HepG2 (cell line): Measurements from ENCODE around the gene SIX4. TPM values are rescaled to one million over a fixed set of nuclear protein-coding genes. Genes with fewer than 3 reads are reported as not detected.
A peak's percentile ranks its signal among the peaks of the same experiment; 100 is the strongest.

ENCODE experiments used
- ATF7-NPFF ChIP-seq: sonication (generic); formaldehyde crosslinking; IDR thresholded peaks from 2 replicates; pipeline ENCODE4 v1.8.1; 2023; ENCODE audit warnings: mild to moderate bottlenecking, low read depth, missing genetic modification reagents, moderate library complexity
- KAT7 ChIP-seq: IDR thresholded peaks from 2 replicates; pipeline ENCODE4 v1.6.1; 2018; ENCODE audit warnings: borderline replicate concordance, missing compliant biosample characterization
- KDM5B ChIP-seq: sonication (generic); formaldehyde crosslinking; IDR thresholded peaks from 2 replicates; pipeline ENCODE4 v1.4.0; 2020; ENCODE audit warnings: missing genetic modification reagents, mild to moderate bottlenecking, borderline replicate concordance
- MAFK ChIP-seq, 2 experiments: IDR thresholded peaks in 1 of 2; conservative IDR thresholded peaks in 1 of 2; 2 replicates each; pipeline ENCODE4 v1.6.1; 2011; ENCODE audit warnings: improper control_type of control experiment in 2 of 2, low read length in 2 of 2
- NCOR1 ChIP-seq: fragments of 200-600 bp; sonication (generic); IDR thresholded peaks from 2 replicates; pipeline ENCODE4 v1.7.0; 2017; ENCODE audit warnings: antibody characterized with exemption, low read length, borderline replicate concordance
- RBFOX2 ChIP-seq: fragments of 200-400 bp; formaldehyde crosslinking; IDR thresholded peaks from 2 replicates; pipeline ENCODE4 v1.6.1; 2017; ENCODE audit warnings: low read depth, mild to moderate bottlenecking, low read length
- ZFY ChIP-seq: sonication (generic); formaldehyde crosslinking; IDR thresholded peaks from 2 replicates; pipeline ENCODE4 v1.4.0; 2020; ENCODE audit warnings: missing genetic modification reagents
- ZNF256 ChIP-seq: sonication (generic); formaldehyde crosslinking; conservative IDR thresholded peaks from 2 replicates; pipeline ENCODE4 v1.4.0; 2020; ENCODE audit warnings: missing genetic modification reagents
- ZNF510 ChIP-seq: sonication (generic); formaldehyde crosslinking; IDR thresholded peaks from 2 replicates; pipeline ENCODE4 v1.4.0; 2020; ENCODE audit warnings: low read depth, mild to moderate bottlenecking, missing genetic modification reagents
- ZNF530 ChIP-seq: sonication (generic); formaldehyde crosslinking; IDR thresholded peaks from 2 replicates; pipeline ENCODE4 v1.5.0; 2020; ENCODE audit warnings: low read depth, mild to moderate bottlenecking, missing genetic modification reagents
- ZNF678 ChIP-seq: sonication (generic); formaldehyde crosslinking; IDR thresholded peaks from 2 replicates; pipeline ENCODE4 v1.4.0; 2020; ENCODE audit warnings: mild to moderate bottlenecking, missing genetic modification reagents
- ZNF891 ChIP-seq: sonication (generic); formaldehyde crosslinking; IDR thresholded peaks from 2 replicates; pipeline ENCODE4 v1.5.0; 2020; ENCODE audit warnings: mild to moderate bottlenecking, missing genetic modification reagents
- polyA plus RNA-seq, 8 experiments: library from polyadenylated mRNA; depleted of rRNA in 3 of 8; stranded (reverse) in 7 of 8; unstranded in 1 of 8; fragments of >200 nt; fragmentation: Illumina TruSeq in 4 of 8; extraction: Trizol in 4 of 8; gene quantifications; 2 replicates each; pipeline versions ENCODE4 v1.2.1 to v1.2.3, GENCODE V29; 2011 to 2016; ENCODE audit warnings: low read depth in 4 of 8, missing spikeins in 1 of 8, mixed read lengths in 1 of 8; ENCODE audit not compliant: insufficient read depth in 1 of 8
- total RNA-seq, 5 experiments: library from RNA; depleted of rRNA; stranded (reverse); fragments of >200 nt; fragmentation: Illumina TruSeq; extraction: Trizol; gene quantifications; 2 replicates each; pipeline ENCODE4 v1.2.3, GENCODE V29; 2016; ENCODE audit warnings: low read depth in 1 of 5
- TF ChIP-seq, protein P1 (sequence below): sonication (generic); formaldehyde crosslinking; IDR thresholded peaks from one replicate; pipeline ENCODE4 v1.5.1; 2020; ENCODE audit warnings: mild to moderate bottlenecking, missing genetic modification reagents; ENCODE audit errors: not compliant biosample characterization
- TF ChIP-seq, protein P2 (sequence below): sonication (generic); formaldehyde crosslinking; IDR thresholded peaks from 2 replicates; pipeline ENCODE4 v1.4.0; 2020; ENCODE audit warnings: missing genetic modification reagents
- TF ChIP-seq, protein P3 (sequence below): sonication (generic); formaldehyde crosslinking; IDR thresholded peaks from 2 replicates; pipeline ENCODE4 v1.8.0; 2022; ENCODE audit warnings: low read depth, missing genetic modification reagents

SIX4 gene
- total and polyA plus RNA-seq, 2 of the 13 experiments (the other 11 are each of a cell fraction or from before 2014, with no cell fraction given), result 5.0 to 6.0 TPM

DNA sequence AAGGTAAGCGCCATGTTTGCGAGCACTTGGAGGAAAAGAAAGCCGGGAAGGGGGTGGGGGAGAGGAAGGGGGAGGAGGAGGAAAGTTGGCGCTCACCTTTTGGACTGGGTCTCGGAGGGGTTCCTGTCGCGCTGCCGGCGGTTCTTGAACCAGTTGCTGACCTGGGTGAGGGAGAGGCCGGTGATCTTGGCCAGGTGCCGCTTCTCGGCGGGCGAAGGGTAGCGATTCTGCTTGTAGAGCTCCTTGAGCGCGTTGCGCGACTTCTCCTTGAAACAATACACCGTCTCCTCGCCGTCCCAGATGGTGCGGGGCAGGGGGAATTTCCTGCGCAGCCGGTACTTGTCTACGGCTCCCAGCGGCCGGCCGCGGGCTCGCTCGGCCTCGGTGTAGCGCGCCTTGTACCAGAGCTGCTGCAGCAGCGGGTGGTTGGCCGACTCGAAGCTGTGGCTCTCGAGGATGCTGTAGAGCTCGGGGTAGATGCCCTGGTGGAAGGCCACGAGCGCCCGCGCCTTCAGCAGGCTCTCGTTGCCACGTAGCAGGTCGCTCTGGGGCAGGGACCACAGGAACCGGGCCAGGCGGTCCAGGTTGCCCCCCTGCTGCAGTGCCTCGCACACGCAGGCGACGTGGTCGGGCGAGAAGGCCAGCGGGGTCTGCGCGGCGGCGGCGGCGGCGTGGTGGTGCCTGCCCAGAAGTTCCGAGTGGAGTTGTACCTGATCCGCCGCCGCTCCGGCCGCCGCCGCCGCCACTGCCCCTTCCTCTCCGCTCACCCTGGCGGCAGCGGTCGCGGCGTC lies 840 bp downstream of the SIX4 start (continued):
- TF ChIP-seq, protein P1, sequence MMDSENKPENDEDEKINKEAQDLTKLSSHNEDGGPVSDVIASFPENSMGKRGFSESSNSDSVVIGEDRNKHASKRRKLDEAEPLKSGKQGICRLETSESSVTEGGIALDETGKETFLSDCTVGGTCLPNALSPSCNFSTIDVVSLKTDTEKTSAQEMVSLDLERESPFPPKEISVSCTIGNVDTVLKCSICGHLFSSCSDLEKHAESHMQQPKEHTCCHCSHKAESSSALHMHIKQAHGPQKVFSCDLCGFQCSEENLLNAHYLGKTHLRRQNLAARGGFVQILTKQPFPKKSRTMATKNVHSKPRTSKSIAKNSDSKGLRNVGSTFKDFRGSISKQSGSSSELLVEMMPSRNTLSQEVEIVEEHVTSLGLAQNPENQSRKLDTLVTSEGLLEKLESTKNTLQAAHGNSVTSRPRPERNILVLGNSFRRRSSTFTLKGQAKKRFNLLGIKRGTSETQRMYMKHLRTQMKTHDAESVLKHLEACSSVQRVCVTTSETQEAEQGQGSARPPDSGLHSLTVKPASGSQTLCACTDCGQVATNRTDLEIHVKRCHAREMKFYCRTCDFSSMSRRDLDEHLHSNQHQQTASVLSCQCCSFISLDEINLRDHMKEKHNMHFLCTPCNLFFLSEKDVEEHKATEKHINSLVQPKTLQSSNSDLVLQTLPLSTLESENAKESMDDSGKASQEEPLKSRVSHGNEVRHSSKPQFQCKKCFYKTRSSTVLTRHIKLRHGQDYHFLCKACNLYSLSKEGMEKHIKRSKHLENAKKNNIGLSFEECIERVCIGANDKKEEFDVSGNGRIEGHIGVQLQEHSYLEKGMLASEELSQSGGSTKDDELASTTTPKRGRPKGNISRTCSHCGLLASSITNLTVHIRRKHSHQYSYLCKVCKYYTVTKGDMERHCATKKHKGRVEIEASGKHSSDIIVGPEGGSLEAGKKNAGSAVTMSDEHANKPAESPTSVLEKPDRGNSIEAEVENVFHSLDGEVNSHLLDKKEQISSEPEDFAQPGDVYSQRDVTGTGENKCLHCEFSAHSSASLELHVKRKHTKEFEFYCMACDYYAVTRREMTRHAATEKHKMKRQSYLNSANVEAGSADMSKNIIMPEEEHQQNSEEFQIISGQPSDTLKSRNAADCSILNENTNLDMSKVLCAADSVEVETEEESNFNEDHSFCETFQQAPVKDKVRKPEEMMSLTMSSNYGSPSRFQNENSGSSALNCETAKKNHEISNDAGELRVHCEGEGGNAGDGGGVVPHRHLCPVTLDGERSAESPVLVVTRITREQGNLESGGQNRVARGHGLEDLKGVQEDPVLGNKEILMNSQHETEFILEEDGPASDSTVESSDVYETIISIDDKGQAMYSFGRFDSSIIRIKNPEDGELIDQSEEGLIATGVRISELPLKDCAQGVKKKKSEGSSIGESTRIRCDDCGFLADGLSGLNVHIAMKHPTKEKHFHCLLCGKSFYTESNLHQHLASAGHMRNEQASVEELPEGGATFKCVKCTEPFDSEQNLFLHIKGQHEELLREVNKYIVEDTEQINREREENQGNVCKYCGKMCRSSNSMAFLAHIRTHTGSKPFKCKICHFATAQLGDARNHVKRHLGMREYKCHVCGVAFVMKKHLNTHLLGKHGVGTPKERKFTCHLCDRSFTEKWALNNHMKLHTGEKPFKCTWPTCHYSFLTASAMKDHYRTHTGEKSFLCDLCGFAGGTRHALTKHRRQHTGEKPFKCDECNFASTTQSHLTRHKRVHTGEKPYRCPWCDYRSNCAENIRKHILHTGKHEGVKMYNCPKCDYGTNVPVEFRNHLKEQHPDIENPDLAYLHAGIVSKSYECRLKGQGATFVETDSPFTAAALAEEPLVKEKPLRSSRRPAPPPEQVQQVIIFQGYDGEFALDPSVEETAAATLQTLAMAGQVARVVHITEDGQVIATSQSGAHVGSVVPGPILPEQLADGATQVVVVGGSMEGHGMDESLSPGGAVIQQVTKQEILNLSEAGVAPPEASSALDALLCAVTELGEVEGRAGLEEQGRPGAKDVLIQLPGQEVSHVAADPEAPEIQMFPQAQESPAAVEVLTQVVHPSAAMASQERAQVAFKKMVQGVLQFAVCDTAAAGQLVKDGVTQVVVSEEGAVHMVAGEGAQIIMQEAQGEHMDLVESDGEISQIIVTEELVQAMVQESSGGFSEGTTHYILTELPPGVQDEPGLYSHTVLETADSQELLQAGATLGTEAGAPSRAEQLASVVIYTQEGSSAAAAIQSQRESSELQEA (CRISPR knock-in tag), result peak; percentile 0
- TF ChIP-seq RBFOX2, result peak; percentile 82
- TF ChIP-seq ZNF678 (CRISPR knock-in tag), result 0 out of 2 replicates have a peak, but pooled peaks have one; percentile 51
- peak; percentile 59 for TF ChIP-seq ZFY (CRISPR knock-in tag)
- peak; percentile 68 for TF ChIP-seq KDM5B (CRISPR knock-in tag)
- TF ChIP-seq KAT7 (CRISPR knock-in tag), result 0 out of 2 replicates have a peak, but pooled peaks have one; percentile 32
- TF ChIP-seq NCOR1, result 0 out of 2 replicates have a peak, but pooled peaks have one; percentile 17
- TF ChIP-seq, protein P2, sequence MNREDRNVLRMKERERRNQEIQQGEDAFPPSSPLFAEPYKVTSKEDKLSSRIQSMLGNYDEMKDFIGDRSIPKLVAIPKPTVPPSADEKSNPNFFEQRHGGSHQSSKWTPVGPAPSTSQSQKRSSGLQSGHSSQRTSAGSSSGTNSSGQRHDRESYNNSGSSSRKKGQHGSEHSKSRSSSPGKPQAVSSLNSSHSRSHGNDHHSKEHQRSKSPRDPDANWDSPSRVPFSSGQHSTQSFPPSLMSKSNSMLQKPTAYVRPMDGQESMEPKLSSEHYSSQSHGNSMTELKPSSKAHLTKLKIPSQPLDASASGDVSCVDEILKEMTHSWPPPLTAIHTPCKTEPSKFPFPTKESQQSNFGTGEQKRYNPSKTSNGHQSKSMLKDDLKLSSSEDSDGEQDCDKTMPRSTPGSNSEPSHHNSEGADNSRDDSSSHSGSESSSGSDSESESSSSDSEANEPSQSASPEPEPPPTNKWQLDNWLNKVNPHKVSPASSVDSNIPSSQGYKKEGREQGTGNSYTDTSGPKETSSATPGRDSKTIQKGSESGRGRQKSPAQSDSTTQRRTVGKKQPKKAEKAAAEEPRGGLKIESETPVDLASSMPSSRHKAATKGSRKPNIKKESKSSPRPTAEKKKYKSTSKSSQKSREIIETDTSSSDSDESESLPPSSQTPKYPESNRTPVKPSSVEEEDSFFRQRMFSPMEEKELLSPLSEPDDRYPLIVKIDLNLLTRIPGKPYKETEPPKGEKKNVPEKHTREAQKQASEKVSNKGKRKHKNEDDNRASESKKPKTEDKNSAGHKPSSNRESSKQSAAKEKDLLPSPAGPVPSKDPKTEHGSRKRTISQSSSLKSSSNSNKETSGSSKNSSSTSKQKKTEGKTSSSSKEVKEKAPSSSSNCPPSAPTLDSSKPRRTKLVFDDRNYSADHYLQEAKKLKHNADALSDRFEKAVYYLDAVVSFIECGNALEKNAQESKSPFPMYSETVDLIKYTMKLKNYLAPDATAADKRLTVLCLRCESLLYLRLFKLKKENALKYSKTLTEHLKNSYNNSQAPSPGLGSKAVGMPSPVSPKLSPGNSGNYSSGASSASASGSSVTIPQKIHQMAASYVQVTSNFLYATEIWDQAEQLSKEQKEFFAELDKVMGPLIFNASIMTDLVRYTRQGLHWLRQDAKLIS, result 0 out of 2 replicates have a peak, but pooled peaks have one; percentile 37
- TF ChIP-seq ATF7-NPFF, result 0 out of 2 replicates have a peak, but pooled peaks have one; percentile 30
- TF ChIP-seq, protein P3, sequence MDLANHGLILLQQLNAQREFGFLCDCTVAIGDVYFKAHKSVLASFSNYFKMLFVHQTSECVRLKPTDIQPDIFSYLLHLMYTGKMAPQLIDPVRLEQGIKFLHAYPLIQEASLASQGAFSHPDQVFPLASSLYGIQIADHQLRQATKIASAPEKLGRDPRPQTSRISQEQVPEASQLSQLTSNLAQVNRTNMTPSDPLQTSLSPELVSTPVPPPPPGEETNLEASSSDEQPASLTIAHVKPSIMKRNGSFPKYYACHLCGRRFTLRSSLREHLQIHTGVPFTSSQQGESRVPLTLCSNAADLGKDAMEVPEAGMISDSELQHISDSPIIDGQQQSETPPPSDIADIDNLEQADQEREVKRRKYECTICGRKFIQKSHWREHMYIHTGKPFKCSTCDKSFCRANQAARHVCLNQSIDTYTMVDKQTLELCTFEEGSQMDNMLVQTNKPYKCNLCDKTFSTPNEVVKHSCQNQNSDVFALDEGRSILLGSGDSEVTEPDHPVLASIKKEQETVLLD (CRISPR knock-in tag), result no peak
- TF ChIP-seq MAFK (conservative IDR thresholded peaks at IDR 0.05 in 1 of 2, IDR thresholded peaks at IDR 0.05 in 1 of 2; ENCODE audit: low read length in 2 of 2), result no peak
- TF ChIP-seq ZNF510 (CRISPR knock-in tag), result peak; percentile 33; the same call in 1 of the 2 replicates
- TF ChIP-seq ZNF891 (CRISPR knock-in tag), result peak; percentile 75
- no peak for TF ChIP-seq ZNF256 (CRISPR knock-in tag)
- TF ChIP-seq ZNF530, result no peak
